KOPT-K1 (cell line): Measurements from ENCODE around the gene CDH9.
"Not testable (repeated sequence)": the region's sequence is repeated elsewhere in the genome, so short reads cannot be mapped to it uniquely, and the experiment has no call there.

Experiments
- H3K27ac ChIP-seq: fragments of 200-600 bp; sonication (generic); 2 replicates; pipeline ENCODE4 v1.5.1; 2016; ENCODE audit warnings: antibody characterized with exemption, mild to moderate bottlenecking, low read depth, low read length; ENCODE audit not compliant: poor library complexity, severe bottlenecking
- H3K36me3 ChIP-seq: fragments of 200-600 bp; sonication (generic); 2 replicates; pipeline ENCODE4 v1.5.1; 2017; ENCODE audit warnings: antibody characterized with exemption, mild to moderate bottlenecking, low read length, moderate library complexity; ENCODE audit not compliant: insufficient read depth
- H3K9me3 ChIP-seq: fragments of 200-600 bp; sonication (generic); 2 replicates; pipeline ENCODE4 v1.5.1; 2017; ENCODE audit warnings: antibody characterized with exemption, low read length, mild to moderate bottlenecking; ENCODE audit not compliant: insufficient read depth, poor library complexity, severe bottlenecking

Gene CDH9

GRCh38 chr5:26884481-26884880 lies 153.9 kb downstream of the CDH9 start:
- H3K27ac ChIP-seq, result no peak overlapping the region
- no peaks in the 10 kb centered on the region for H3K9me3 ChIP-seq
- no peaks in the 10 kb centered on the region for H3K36me3 ChIP-seq

GRCh38 chr5:26883375-26883774 lies 155.0 kb downstream of the CDH9 start:
- no peaks in the 10 kb centered on the region for H3K36me3 ChIP-seq
- no peak overlapping the region for H3K27ac ChIP-seq
- H3K9me3 ChIP-seq, result no peaks in the 10 kb centered on the region

- Histone ChIP-seq H3K27ac (no peak overlapping the region), H3K9me3 (no peaks in the 10 kb centered on the region)
Measured at GRCh38 chr5:26881901-26882300, 156.5 kb downstream of the CDH9 start.

GRCh38 chr5:26877154-26877553 lies 161.2 kb downstream of the CDH9 start:
- no peak overlapping the region for H3K27ac ChIP-seq
- no peaks in the 10 kb centered on the region for H3K36me3 ChIP-seq
- H3K9me3 ChIP-seq, result no peaks in the 10 kb centered on the region

More at GRCh38 chr5:26881901-26882300, 156.5 kb downstream of the CDH9 start:
- H3K36me3 ChIP-seq, result no peaks in the 10 kb centered on the region

GRCh38 chr5:26872337-26872736 lies 166.0 kb downstream of the CDH9 start:
- H3K27ac ChIP-seq, result no peak overlapping the region
- H3K36me3 ChIP-seq, result no peaks in the 10 kb centered on the region
- H3K9me3 ChIP-seq, result no peaks in the 10 kb centered on the region

GRCh38 chr5:26869781-26870180 lies 168.6 kb downstream of the CDH9 start:
- H3K27ac ChIP-seq, result no peak overlapping the region
- no peaks in the 10 kb centered on the region for H3K9me3 ChIP-seq
- no peaks in the 10 kb centered on the region for H3K36me3 ChIP-seq

GRCh38 chr5:26868504-26868903 lies 169.9 kb downstream of the CDH9 start:
- Histone ChIP-seq H3K9me3 (no peaks in the 10 kb centered on the region), H3K27ac (no peak overlapping the region), H3K36me3 (no peaks in the 10 kb centered on the region)

- Histone ChIP-seq H3K27ac (no peak overlapping the region), H3K36me3 (no peaks in the 10 kb centered on the region), H3K9me3 (no peaks in the 10 kb centered on the region)
Measured at GRCh38 chr5:26864061-26864460, 174.3 kb downstream of the CDH9 start.

- Histone ChIP-seq H3K9me3 (peaks cover 13% of the 10 kb centered on the region), H3K36me3 (no peaks in the 10 kb centered on the region), H3K27ac (no peak overlapping the region)
Measured at GRCh38 chr5:26856238-26856637, 182.1 kb downstream of the CDH9 start.

GRCh38 chr5:26852450-26852849 lies 185.9 kb downstream of the CDH9 start:
- peaks cover 13% of the 10 kb centered on the region for H3K9me3 ChIP-seq
- not testable (repeated sequence) for H3K27ac ChIP-seq, H3K36me3 ChIP-seq

GRCh38 chr5:26847041-26847736 lies 191.2 kb downstream of the CDH9 start:
- Histone ChIP-seq H3K36me3 (no peaks in the 10 kb centered on the region), H3K9me3 (no peaks in the 10 kb centered on the region), H3K27ac (no peak overlapping the region)

- Histone ChIP-seq H3K27ac (no peak overlapping the region), H3K9me3 (no peaks in the 10 kb centered on the region), H3K36me3 (no peaks in the 10 kb centered on the region)
Measured at GRCh38 chr5:26843677-26844076, 194.7 kb downstream of the CDH9 start.

- H3K27ac ChIP-seq, result no peak overlapping the region
- no peaks in the 10 kb centered on the region for H3K36me3 ChIP-seq
- no peaks in the 10 kb centered on the region for H3K9me3 ChIP-seq
Measured at GRCh38 chr5:26833596-26833995, 204.8 kb downstream of the CDH9 start.
